ENCODE results near the gene B3GNT3.

The B3GNT3 gene

DNA sequence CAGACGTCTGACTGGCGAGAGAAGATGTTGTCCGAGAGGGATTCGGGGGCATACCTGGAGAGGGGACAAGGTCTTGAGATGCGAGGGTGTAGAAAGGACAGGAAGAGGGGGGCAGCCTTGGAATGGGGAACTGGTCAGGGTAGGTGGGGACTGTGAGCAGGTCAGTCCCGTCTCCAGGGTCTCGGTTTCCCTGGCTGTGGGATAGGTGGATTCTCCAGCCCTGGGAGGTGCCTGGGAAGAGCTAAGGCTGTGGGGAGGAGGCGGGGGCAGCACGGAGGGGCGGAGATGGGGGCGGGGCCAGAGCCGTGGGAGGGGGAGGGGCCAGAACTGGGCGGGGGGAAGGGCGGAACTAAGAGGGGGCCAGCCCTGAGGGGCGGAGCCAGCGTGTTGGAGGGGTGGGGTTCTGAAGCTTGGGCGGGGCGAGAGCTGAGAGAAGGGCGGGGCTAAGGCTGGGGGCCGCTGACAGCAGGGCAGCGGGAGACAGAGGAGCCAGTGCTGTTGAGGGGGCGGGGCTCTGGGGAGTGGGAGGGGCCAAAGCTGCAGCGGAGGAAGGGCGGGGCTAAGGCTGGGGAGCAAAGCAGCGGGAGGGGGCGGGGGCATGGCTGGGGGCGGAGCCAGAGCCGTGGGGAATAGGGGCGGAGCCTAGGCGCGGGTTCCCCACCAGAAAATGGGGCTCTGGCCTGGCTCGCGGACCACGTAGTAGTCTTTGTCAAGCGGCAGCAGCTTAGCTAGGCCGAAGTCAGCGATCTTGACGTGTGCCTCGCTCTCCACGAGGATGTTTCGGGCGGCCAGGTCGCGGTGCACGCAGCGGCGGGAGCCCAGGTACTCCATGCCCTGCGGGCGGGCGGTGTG lies 35.9 kb downstream of the B3GNT3 start:
- no peaks in the 10 kb centered on the region for H3K79me2 ChIP-seq (ENCODE audit: insufficient read depth, low read length)
- H3K4me2 ChIP-seq (ENCODE audit: low read depth, low read length, poor library complexity, severe bottlenecking): no peak overlapping the region
- no peak overlapping the region for H3K9ac ChIP-seq (ENCODE audit: low read depth, low read length, poor library complexity, severe bottlenecking)
- no peaks in the 10 kb centered on the region for H3K9me2 ChIP-seq (replicated peaks; ENCODE audit: low read depth, low read length)
- no peaks in the 10 kb centered on the region for H3K27me3 ChIP-seq (ENCODE audit: insufficient read depth, low read length, poor library complexity, severe bottlenecking)
- H2AFZ ChIP-seq (ENCODE audit: low read length): no peak overlapping the region
- no peaks in the 10 kb centered on the region for H4K20me1 ChIP-seq (ENCODE audit: insufficient read depth, low read length, poor library complexity, severe bottlenecking)
- peaks cover 21% of the 10 kb centered on the region; the same call in 1 of the 2 replicates for H3K36me3 ChIP-seq (ENCODE audit: insufficient read depth, low read length)
- no peaks in the 10 kb centered on the region for H3K9me3 ChIP-seq (ENCODE audit: insufficient read depth, low read depth, low read length)
- H3K4me3 ChIP-seq (ENCODE audit: low read length, poor library complexity, severe bottlenecking): no peak overlapping the region
- no peak for TF ChIP-seq EZH2phosphoT487 (IDR thresholded peaks at IDR 0.05; ENCODE audit: borderline replicate concordance)
- TF ChIP-seq, protein P1, sequence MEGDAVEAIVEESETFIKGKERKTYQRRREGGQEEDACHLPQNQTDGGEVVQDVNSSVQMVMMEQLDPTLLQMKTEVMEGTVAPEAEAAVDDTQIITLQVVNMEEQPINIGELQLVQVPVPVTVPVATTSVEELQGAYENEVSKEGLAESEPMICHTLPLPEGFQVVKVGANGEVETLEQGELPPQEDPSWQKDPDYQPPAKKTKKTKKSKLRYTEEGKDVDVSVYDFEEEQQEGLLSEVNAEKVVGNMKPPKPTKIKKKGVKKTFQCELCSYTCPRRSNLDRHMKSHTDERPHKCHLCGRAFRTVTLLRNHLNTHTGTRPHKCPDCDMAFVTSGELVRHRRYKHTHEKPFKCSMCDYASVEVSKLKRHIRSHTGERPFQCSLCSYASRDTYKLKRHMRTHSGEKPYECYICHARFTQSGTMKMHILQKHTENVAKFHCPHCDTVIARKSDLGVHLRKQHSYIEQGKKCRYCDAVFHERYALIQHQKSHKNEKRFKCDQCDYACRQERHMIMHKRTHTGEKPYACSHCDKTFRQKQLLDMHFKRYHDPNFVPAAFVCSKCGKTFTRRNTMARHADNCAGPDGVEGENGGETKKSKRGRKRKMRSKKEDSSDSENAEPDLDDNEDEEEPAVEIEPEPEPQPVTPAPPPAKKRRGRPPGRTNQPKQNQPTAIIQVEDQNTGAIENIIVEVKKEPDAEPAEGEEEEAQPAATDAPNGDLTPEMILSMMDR (conservative IDR thresholded peaks at IDR 0.05; ENCODE audit: low read length): no peak
- no peaks in the 10 kb centered on the region for H3F3A ChIP-seq (ENCODE audit: low read depth)
- peaks cover 3% of the 10 kb centered on the region for H3K4me1 ChIP-seq (ENCODE audit: insufficient read depth, low read length, poor library complexity, severe bottlenecking)

DNA sequence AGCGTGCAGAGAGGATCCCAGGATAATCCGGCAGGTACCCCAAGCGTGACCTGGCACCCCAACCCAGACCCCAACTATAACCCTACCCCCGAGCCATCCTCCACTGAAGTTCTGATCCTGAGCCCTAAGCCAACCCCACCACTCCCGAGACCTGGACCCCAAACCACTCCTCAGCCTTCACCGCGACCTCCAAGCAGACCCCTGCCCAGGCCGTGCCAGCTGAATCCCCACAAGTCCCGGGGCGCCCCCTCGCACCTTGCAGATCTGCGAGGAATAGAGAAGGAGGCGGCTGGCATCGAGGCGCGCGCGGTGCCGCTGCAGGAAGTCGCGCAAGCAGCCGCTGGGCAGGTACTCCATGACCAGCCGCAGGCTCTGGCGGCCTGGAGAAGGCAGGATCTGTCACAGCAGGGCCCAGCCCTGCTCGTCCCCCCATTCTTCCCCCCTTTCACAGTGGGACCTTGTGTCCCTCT lies 36.5 kb downstream of the B3GNT3 start:
- H3K9me3 ChIP-seq (ENCODE audit: insufficient read depth, low read depth, low read length): no peaks in the 10 kb centered on the region
- H3K4me3 ChIP-seq (ENCODE audit: low read length, poor library complexity, severe bottlenecking): no peak overlapping the region
- H3K4me1 ChIP-seq (ENCODE audit: insufficient read depth, low read length, poor library complexity, severe bottlenecking): peaks cover 3% of the 10 kb centered on the region
- H3K9me2 ChIP-seq (replicated peaks; ENCODE audit: low read depth, low read length): no peaks in the 10 kb centered on the region
- H3F3A ChIP-seq (ENCODE audit: low read depth): no peaks in the 10 kb centered on the region
- H3K36me3 ChIP-seq (ENCODE audit: insufficient read depth, low read length): peaks cover 21% of the 10 kb centered on the region; the same call in 1 of the 2 replicates
- H3K79me2 ChIP-seq (ENCODE audit: insufficient read depth, low read length): no peaks in the 10 kb centered on the region
- no peak overlapping the region for H3K4me2 ChIP-seq (ENCODE audit: low read depth, low read length, poor library complexity, severe bottlenecking)
- H3K27me3 ChIP-seq (ENCODE audit: insufficient read depth, low read length, poor library complexity, severe bottlenecking): no peaks in the 10 kb centered on the region
- no peak for TF ChIP-seq EZH2phosphoT487 (IDR thresholded peaks at IDR 0.05; ENCODE audit: borderline replicate concordance)
- TF ChIP-seq, protein P1 (conservative IDR thresholded peaks at IDR 0.05; ENCODE audit: low read length): no peak
- H4K20me1 ChIP-seq (ENCODE audit: insufficient read depth, low read length, poor library complexity, severe bottlenecking): no peaks in the 10 kb centered on the region
- no peak overlapping the region for H2AFZ ChIP-seq (ENCODE audit: low read length)
- no peak overlapping the region for H3K9ac ChIP-seq (ENCODE audit: low read depth, low read length, poor library complexity, severe bottlenecking)

DNA sequence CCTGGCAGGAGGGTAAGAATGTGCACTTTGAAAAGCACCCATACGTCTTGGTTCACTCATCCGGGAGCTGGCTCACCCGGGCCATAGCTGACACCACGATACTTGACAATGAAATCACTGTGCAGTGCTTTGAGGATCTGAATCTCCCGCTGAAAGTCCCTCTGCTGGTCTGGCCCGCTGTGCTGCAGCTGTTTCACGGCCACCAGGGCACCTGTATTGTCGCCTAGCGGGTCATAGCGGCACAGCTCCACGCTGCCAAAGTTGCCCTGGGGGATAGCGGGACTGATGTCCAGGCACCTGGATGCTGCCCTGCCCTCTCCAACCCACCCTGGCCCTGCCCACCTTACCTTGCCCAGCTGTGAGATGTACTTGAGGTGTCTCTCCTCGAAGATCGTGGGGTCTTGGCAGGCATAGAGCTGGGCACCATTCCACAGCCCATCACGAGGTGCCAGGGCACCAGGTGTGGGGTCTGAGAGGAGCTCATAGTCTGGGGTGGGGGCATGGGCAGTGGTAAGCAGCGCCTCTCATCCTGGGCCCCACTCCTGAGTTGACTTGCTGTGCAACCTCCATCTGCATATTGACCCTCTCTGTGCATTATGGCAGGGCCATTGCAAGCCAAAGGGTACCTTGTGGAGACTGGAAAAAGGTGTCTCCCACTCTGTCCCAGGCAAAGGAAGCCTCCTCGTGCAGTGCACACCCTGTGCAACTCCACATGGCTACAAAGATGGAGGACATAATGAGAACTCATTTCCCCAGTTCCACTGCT lies 37.7 kb downstream of the B3GNT3 start:
- H3K79me2 ChIP-seq (ENCODE audit: insufficient read depth, low read length): no peaks in the 10 kb centered on the region
- no peak overlapping the region for H3K9ac ChIP-seq (ENCODE audit: low read depth, low read length, poor library complexity, severe bottlenecking)
- no peaks in the 10 kb centered on the region for H3K9me3 ChIP-seq (ENCODE audit: insufficient read depth, low read depth, low read length)
- no peak overlapping the region for H3K4me2 ChIP-seq (ENCODE audit: low read depth, low read length, poor library complexity, severe bottlenecking)
- no peaks in the 10 kb centered on the region for H3K27me3 ChIP-seq (ENCODE audit: insufficient read depth, low read length, poor library complexity, severe bottlenecking)
- peaks cover 21% of the 10 kb centered on the region; the same call in 1 of the 2 replicates for H3K36me3 ChIP-seq (ENCODE audit: insufficient read depth, low read length)
- TF ChIP-seq, protein P1 (conservative IDR thresholded peaks at IDR 0.05; ENCODE audit: low read length): no peak
- no peak for TF ChIP-seq EZH2phosphoT487 (IDR thresholded peaks at IDR 0.05; ENCODE audit: borderline replicate concordance)
- H3K9me2 ChIP-seq (replicated peaks; ENCODE audit: low read depth, low read length): no peaks in the 10 kb centered on the region
- no peaks in the 10 kb centered on the region for H3F3A ChIP-seq (ENCODE audit: low read depth)
- no peak overlapping the region for H3K4me3 ChIP-seq (ENCODE audit: low read length, poor library complexity, severe bottlenecking)
- no peaks in the 10 kb centered on the region for H4K20me1 ChIP-seq (ENCODE audit: insufficient read depth, low read length, poor library complexity, severe bottlenecking)
- H2AFZ ChIP-seq (ENCODE audit: low read length): no peak overlapping the region
- peaks cover 3% of the 10 kb centered on the region for H3K4me1 ChIP-seq (ENCODE audit: insufficient read depth, low read length, poor library complexity, severe bottlenecking)
